HepG2 (cell line): Measurements from ENCODE around the gene HNRNPF. TPM values are rescaled to one million over a fixed set of nuclear protein-coding genes. Genes with fewer than 3 reads are reported as not detected.

Experiments used
- CAMTA2 ChIP-seq: sonication (generic); formaldehyde crosslinking; IDR thresholded peaks from 2 replicates; pipeline ENCODE4 v1.4.0; 2020; ENCODE audit warnings: mild to moderate bottlenecking, missing genetic modification reagents, borderline replicate concordance
- CC2D1A ChIP-seq: sonication (generic); formaldehyde crosslinking; IDR thresholded peaks from 2 replicates; pipeline ENCODE4 v1.8.1; 2023; ENCODE audit warnings: mild to moderate bottlenecking, missing genetic modification reagents
- ELF4 ChIP-seq: sonication (generic); formaldehyde crosslinking; IDR thresholded peaks from 2 replicates; pipeline ENCODE4 v1.5.0; 2020; ENCODE audit warnings: missing genetic modification reagents, mild to moderate bottlenecking, moderate library complexity, borderline replicate concordance
- HDAC6 ChIP-seq: fragments of 200-600 bp; sonication (generic); IDR thresholded peaks from 2 replicates; pipeline ENCODE4 v1.7.0; 2017; ENCODE audit warnings: mild to moderate bottlenecking, antibody characterized with exemption, low read length, low read depth
- KDM3A ChIP-seq: IDR thresholded peaks from 2 replicates; pipeline ENCODE4 v1.6.1; 2018; ENCODE audit warnings: low read depth, missing compliant biosample characterization
- KLF6 ChIP-seq: IDR thresholded peaks from 2 replicates; pipeline ENCODE4 v1.8.0; 2016; ENCODE audit warnings: missing biosample characterization, missing genetic modification reagents
- NR1H2 ChIP-seq: sonication (generic); formaldehyde crosslinking; IDR thresholded peaks from 2 replicates; pipeline ENCODE4 v1.8.1; 2022; ENCODE audit warnings: low read depth, missing genetic modification reagents, borderline replicate concordance
- SOX6 ChIP-seq, 2 experiments: fragments of 450-650 bp in 1 of 2; sonication (generic) in 1 of 2; formaldehyde crosslinking in 1 of 2; IDR thresholded peaks; 2 replicates each; pipeline versions ENCODE4 v1.4.0 to v1.6.1; 2017 to 2020; ENCODE audit warnings: antibody characterized with exemption in 1 of 2, mild to moderate bottlenecking in 1 of 2, missing genetic modification reagents in 1 of 2
- SRY ChIP-seq: sonication (generic); formaldehyde crosslinking; IDR thresholded peaks from 2 replicates; pipeline ENCODE4 v1.8.0; 2022; ENCODE audit warnings: mild to moderate bottlenecking, missing genetic modification reagents
- ZFAT ChIP-seq: sonication (generic); formaldehyde crosslinking; conservative IDR thresholded peaks from 2 replicates; pipeline ENCODE4 v1.8.1; 2023; ENCODE audit warnings: missing genetic modification reagents, inconsistent platforms
- ZNF143 ChIP-seq: sonication (generic); formaldehyde crosslinking; IDR thresholded peaks from 2 replicates; pipeline ENCODE4 v1.4.0; 2020; ENCODE audit warnings: missing genetic modification reagents
- ZNF577 ChIP-seq: sonication (generic); formaldehyde crosslinking; IDR thresholded peaks from 2 replicates; pipeline ENCODE4 v1.4.0; 2020; ENCODE audit warnings: mild to moderate bottlenecking, low read depth, missing genetic modification reagents, borderline replicate concordance
- ZNF614 ChIP-seq: IDR thresholded peaks from 2 replicates; pipeline ENCODE4 v1.6.1; 2018; ENCODE audit warnings: missing biosample characterization, missing genetic modification reagents, inconsistent platforms, borderline replicate concordance
- ZNF724P ChIP-seq: sonication (generic); formaldehyde crosslinking; IDR thresholded peaks from 2 replicates; pipeline ENCODE4 v1.8.0; 2022; ENCODE audit warnings: missing genetic modification reagents, borderline replicate concordance
- ZNF746 ChIP-seq: sonication (generic); formaldehyde crosslinking; IDR thresholded peaks from 2 replicates; pipeline ENCODE4 v1.8.0; 2022; ENCODE audit warnings: mild to moderate bottlenecking, missing genetic modification reagents
- ZNF780A ChIP-seq: sonication (generic); formaldehyde crosslinking; IDR thresholded peaks from 2 replicates; pipeline ENCODE4 v1.8.0; 2022; ENCODE audit warnings: mild to moderate bottlenecking, missing genetic modification reagents, moderate library complexity
- polyA plus RNA-seq, 8 experiments: library from polyadenylated mRNA; depleted of rRNA in 3 of 8; stranded (reverse) in 7 of 8; unstranded in 1 of 8; fragments of >200 nt; fragmentation: Illumina TruSeq in 4 of 8; extraction: Trizol in 4 of 8; gene quantifications; 2 replicates each; pipeline versions ENCODE4 v1.2.1 to v1.2.3, GENCODE V29; 2011 to 2016; ENCODE audit warnings: low read depth in 4 of 8, missing spikeins in 1 of 8, mixed read lengths in 1 of 8; ENCODE audit not compliant: insufficient read depth in 1 of 8
- total RNA-seq, 5 experiments: library from RNA; depleted of rRNA; stranded (reverse); fragments of >200 nt; fragmentation: Illumina TruSeq; extraction: Trizol; gene quantifications; 2 replicates each; pipeline ENCODE4 v1.2.3, GENCODE V29; 2016; ENCODE audit warnings: low read depth in 1 of 5
- TF ChIP-seq, protein P1 (sequence below): sonication (generic); formaldehyde crosslinking; IDR thresholded peaks from 2 replicates; pipeline ENCODE4 v1.4.0; 2020; ENCODE audit warnings: missing genetic modification reagents
- TF ChIP-seq, protein P2 (sequence below), 2 experiments: sonication (generic) in 1 of 2; formaldehyde crosslinking in 1 of 2; IDR thresholded peaks; 2 replicates each; pipeline versions ENCODE4 v1.5.1 to v1.6.1; 2011 to 2020; ENCODE audit warnings: borderline replicate concordance in 1 of 2, low read depth in 1 of 2, low read length in 1 of 2, mild to moderate bottlenecking in 1 of 2, missing genetic modification reagents in 1 of 2, moderate library complexity in 1 of 2
- TF ChIP-seq, protein P3 (sequence below): IDR thresholded peaks from 2 replicates; pipeline ENCODE4 v1.6.1; 2018; ENCODE audit warnings: missing genetic modification reagents, mild to moderate bottlenecking, missing compliant biosample characterization
- TF ChIP-seq, protein P4 (sequence below): sonication (generic); formaldehyde crosslinking; IDR thresholded peaks from 2 replicates; pipeline ENCODE4 v1.4.0; 2020; ENCODE audit warnings: low read depth, mild to moderate bottlenecking, missing genetic modification reagents
- TF ChIP-seq, protein P5 (sequence below): IDR thresholded peaks from 2 replicates; pipeline ENCODE4 v1.6.1; 2016; ENCODE audit warnings: low read depth

Gene HNRNPF
- total and polyA plus RNA-seq, 2 of the 13 experiments (the other 11 are each of a cell fraction or from before 2014, with no cell fraction given), result 166 to 308 TPM

DNA sequence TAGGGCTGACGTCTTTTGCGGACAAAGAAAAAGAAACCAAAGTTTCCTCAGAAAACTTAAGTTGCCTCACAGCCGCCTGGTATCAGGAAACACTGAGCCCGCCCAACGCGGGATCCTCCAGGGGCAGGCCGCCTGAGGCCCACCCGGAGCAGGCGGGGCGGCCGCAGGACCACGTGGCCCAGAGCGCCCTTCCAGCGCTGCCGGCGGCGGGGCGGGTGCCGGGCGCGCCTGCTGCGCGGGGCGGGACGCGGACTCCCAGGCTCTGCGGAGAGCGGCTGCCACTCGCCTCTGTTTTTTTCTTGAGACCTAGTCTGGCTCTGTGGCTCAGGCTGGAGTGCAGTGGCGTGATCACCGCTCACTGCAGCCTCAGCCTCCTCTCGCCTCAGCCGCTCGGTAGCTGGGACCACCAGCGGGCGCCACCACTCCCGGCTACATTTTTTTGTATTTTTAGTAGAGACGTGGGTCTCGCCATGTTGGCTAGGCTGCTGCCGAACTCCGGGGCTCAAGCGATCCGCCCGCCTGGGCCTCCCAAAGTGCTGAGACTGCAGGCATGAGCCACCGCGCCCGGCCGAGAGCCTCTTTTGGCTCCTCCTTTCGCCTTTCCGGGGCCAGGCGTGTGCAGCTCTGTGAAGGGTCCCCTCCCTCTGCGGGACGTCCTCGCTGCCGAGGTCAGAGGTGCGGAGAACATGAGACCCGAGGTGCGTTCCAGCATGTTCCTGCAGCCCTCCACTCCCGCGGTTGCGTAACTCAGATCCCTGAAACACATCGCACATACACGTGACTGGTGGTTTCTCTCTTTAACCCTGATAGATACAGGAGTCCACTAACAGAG is 11.6 kb upstream of the HNRNPF start (continued):
- TF ChIP-seq ZNF724P (CRISPR knock-in tag), result peak; percentile 98
- TF ChIP-seq KDM3A (CRISPR knock-in tag), result peak; percentile 95
- TF ChIP-seq ZNF780A (CRISPR knock-in tag), result peak; percentile 94; the same call in 1 of the 2 replicates
- TF ChIP-seq, protein P1, sequence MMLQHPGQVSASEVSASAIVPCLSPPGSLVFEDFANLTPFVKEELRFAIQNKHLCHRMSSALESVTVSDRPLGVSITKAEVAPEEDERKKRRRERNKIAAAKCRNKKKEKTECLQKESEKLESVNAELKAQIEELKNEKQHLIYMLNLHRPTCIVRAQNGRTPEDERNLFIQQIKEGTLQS (CRISPR knock-in tag), result peak; percentile 69
- TF ChIP-seq, protein P2, sequence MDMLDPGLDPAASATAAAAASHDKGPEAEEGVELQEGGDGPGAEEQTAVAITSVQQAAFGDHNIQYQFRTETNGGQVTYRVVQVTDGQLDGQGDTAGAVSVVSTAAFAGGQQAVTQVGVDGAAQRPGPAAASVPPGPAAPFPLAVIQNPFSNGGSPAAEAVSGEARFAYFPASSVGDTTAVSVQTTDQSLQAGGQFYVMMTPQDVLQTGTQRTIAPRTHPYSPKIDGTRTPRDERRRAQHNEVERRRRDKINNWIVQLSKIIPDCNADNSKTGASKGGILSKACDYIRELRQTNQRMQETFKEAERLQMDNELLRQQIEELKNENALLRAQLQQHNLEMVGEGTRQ (IDR thresholded peaks at IDR 0.05; ENCODE audit: low read depth, low read length), result peak; percentile 60
- TF ChIP-seq, protein P2 (CRISPR knock-in tag; IDR thresholded peaks at IDR 0.05; ENCODE audit: borderline replicate concordance), result peak; percentile 85; the same call in 1 of the 2 replicates
- TF ChIP-seq, protein P3, sequence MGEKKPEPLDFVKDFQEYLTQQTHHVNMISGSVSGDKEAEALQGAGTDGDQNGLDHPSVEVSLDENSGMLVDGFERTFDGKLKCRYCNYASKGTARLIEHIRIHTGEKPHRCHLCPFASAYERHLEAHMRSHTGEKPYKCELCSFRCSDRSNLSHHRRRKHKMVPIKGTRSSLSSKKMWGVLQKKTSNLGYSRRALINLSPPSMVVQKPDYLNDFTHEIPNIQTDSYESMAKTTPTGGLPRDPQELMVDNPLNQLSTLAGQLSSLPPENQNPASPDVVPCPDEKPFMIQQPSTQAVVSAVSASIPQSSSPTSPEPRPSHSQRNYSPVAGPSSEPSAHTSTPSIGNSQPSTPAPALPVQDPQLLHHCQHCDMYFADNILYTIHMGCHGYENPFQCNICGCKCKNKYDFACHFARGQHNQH (CRISPR knock-in tag), result peak; percentile 97
- no peak for TF ChIP-seq ELF4 (CRISPR knock-in tag)
- TF ChIP-seq ZNF746 (CRISPR knock-in tag), result peak; percentile 99
- no peak for TF ChIP-seq SOX6 (IDR thresholded peaks at IDR 0.05)
- TF ChIP-seq SOX6 (CRISPR knock-in tag; IDR thresholded peaks at IDR 0.05), result peak; percentile 94
- TF ChIP-seq, protein P4, sequence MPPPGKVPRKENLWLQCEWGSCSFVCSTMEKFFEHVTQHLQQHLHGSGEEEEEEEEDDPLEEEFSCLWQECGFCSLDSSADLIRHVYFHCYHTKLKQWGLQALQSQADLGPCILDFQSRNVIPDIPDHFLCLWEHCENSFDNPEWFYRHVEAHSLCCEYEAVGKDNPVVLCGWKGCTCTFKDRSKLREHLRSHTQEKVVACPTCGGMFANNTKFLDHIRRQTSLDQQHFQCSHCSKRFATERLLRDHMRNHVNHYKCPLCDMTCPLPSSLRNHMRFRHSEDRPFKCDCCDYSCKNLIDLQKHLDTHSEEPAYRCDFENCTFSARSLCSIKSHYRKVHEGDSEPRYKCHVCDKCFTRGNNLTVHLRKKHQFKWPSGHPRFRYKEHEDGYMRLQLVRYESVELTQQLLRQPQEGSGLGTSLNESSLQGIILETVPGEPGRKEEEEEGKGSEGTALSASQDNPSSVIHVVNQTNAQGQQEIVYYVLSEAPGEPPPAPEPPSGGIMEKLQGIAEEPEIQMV (CRISPR knock-in tag), result peak; percentile 97
- TF ChIP-seq ZNF614 (CRISPR knock-in tag), result peak; percentile 97
- TF ChIP-seq KLF6 (CRISPR knock-in tag), result peak; percentile 99
- no peak; the same call in 1 of the 2 replicates for TF ChIP-seq CAMTA2 (CRISPR knock-in tag)
- TF ChIP-seq SRY, result peak; percentile 99
- TF ChIP-seq ZFAT (CRISPR knock-in tag), result peak; percentile 83; the same call in 1 of the 2 replicates
- peak; percentile 75 for TF ChIP-seq ZNF143 (CRISPR knock-in tag)
- TF ChIP-seq CC2D1A, result peak; percentile 76; the same call in 1 of the 2 replicates
- no peak; the same call in 1 of the 2 replicates for TF ChIP-seq NR1H2 (CRISPR knock-in tag)
- TF ChIP-seq ZNF577 (CRISPR knock-in tag), result 0 out of 2 replicates have a peak, but pooled peaks have one; percentile 47
- TF ChIP-seq HDAC6, result no peak
- TF ChIP-seq, protein P5, sequence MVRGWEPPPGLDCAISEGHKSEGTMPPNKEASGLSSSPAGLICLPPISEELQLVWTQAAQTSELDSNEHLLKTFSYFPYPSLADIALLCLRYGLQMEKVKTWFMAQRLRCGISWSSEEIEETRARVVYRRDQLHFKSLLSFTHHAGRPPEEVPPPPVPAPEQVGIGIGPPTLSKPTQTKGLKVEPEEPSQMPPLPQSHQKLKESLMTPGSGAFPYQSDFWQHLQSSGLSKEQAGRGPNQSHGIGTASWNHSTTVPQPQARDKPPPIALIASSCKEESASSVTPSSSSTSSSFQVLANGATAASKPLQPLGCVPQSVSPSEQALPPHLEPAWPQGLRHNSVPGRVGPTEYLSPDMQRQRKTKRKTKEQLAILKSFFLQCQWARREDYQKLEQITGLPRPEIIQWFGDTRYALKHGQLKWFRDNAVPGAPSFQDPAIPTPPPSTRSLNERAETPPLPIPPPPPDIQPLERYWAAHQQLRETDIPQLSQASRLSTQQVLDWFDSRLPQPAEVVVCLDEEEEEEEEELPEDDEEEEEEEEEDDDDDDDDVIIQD (CRISPR knock-in tag), result peak; percentile 73; the same call in 1 of the 2 replicates
